GM19467 (cell line): Measurements from ENCODE around the gene PTPN11.

Experiments used
- ATAC-seq: cut with Tn5 transposase; IDR thresholded peaks from one replicate; pipeline ENCODE4 v1.9.1; 2021; ENCODE audit warnings: mild to moderate bottlenecking, moderate library complexity; ENCODE audit not compliant: unreplicated experiment

Gene PTPN11

DNA sequence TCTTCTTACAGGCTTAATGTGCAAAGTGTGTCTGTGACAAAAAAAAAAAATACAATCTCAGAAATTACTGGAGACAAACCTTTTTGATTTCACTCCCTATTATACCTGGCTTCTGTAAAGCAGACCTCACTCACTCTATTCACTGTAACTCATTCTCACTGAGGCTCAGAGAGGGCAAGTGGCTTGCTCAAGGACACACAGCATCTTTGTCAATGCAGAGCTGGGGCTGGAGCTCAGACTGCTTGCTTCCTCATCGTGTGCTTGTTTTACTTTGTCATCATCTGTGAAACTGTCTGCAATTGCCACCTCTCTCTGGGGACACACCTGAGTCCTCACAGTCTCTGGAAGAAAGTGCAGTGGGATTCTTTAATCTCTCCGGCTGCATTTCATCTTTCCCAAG is 120.0 kb downstream of the PTPN11 start:
- ATAC-seq = no peak

DNA sequence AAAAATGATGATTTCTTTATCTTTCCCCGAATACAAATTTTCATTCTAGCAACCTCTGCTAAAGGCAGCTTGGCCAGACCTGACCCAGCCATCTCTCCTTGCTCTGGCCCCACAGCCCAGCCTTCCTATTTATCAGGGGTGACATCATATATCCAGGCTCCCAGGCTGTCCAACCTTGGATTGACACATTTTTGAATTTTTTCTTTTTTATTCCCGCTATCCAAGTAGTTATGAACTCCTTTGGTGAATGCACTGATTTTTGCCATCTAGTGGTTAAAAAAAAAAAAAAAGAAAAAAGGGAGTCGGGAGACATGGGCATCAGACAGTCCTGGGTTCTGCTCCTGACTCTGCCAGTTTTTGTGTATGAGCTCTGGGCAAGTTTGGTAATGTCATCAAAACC is 120.5 kb downstream of the PTPN11 start:
- no peak for ATAC-seq

DNA sequence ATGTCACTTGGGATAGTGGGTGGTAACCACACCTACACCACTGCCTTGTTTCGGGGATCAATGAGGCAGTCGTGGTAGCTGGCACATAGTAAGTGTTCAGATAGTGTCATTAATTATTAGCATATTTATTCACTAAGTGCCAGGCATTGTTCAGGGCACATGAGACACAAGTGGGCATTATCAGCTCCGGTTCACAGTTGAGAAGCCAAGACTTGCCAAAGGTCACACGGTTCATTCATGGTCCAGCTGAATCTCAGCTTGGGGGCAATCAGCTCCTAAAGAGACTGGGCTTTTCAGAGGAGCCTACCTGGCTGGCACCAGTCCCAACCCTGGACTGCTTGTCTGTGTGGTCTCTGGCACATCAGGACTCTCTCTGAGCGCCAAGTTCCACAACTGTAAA is 121.3 kb downstream of the PTPN11 start:
- no peak for ATAC-seq

DNA sequence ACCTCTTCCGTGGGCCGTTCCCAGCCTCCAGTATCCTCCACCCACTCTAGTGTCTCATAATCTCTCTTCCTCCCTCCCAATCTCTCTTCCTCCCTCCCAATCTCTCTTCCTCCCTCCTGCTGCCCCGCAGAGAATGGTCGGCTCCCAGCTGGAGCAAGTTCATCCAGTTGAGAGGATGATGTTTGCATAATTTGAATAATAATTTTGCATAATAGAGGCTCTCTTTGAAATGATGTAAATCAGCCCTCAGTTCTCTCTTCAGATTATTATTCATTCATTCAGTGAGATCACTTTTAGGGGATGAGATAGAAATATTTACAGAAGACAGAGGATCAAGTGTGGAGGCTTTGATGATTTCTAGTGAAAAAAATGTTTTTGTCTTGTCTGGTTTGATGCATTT is 125.0 kb downstream of the PTPN11 start:
- no peak for ATAC-seq

DNA sequence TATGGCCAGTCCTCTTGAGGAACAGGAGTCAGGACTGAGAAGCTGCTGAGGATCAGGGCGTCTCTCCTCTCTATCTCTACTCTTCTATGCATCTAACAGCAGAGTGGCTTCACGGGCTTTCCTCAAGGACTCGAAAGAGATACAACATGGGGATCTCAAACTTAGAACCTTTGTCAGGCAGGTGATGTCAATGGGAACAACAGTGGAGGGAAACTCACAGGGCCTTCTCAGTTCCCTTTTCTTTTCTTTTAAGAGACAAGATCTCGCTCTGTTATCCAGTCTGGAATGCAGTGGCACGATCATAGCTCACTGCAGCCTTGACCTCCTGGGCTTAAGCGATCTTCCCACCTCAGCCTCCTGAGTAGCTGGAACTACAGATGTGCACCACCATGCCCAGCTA is 127.6 kb downstream of the PTPN11 start:
- no peak for ATAC-seq

DNA sequence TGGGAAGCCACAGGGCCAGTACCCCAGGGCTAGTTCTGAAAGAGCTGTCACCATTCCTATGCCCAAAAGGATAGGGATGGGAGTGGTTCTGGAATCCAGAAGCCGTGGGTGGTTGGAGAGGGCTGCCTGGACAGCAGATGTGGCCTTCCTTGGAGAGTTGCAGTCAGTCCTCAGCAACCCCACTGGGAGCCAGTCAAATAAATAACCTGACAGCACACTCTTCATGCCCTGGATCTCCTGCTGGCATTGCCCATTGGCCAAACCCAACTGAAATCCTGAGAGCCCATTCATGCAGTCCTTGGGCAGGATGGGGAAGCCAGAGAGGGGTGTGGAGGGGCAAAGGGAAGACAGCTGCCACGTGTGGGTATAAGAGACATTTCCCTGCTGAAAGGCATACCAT is 128.2 kb downstream of the PTPN11 start:
- ATAC-seq = no peak

DNA sequence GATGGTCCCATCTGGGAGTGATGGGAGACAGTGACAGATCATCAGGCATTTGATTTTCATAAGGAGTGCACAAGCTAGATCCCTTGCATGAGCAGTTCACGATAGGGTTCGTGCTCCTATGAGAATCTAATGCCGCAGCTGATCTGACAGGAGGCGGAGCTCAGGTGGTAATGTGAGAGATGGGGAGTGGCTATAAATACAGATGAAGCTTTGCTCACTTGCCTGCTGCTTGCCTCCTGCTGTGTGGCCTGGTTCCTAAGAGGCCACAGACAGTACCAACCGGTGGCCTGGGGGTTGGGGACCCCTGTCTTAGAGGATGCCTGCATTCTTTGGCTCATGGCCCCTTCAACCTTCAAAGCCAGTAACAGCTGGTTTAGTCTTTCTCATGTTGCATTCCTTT is 130.3 kb downstream of the PTPN11 start:
- ATAC-seq = no peak

DNA sequence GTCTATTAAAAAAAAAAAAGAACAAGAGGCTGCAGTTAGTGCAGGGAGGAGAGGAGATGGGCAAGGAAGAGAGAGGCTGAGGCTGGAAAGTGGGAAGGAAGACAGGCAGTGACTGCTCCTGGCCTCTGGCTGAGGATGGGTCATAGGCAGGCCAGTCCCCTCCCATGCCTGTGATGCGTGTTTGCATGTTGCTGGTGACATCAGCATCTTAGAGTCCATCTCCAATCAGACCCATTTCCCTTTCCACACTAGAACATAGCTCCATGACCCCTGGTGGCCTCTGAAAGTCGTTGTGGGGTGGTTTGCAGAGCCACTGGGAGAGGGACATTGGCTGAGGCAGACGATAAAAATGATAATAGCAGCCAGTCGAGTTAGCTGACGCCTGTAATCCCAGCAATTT is 132.9 kb downstream of the PTPN11 start:
- ATAC-seq = no peak

DNA sequence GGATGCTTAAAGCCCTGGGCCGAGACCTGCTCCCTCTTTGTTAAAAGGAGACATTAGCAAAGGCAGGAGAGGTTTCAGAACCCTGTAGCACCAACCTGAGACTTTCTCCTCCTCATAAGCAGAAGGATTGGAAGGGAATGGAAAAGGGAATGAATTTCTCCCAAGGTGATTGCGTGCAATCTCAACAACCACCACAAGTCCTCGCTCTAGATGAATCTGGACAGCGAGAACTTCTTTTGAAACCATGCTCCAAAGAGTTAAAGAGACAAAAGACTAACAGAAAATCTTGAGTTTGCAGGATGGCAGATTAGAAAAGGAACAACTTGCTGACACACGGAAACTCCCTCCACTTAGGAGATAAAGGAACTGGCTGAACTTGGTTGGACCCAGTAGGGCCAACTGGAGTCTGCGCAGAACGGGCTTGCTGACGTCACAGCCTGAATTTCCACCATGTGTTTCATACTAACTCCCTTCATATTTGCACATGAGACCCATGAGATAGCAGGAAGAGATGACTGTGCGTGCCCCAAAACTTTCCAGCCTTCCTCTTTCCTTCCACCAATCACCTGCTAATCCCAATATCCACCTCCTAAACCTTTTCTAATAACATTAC is 137.0 kb downstream of the PTPN11 start:
- no peak for ATAC-seq

DNA sequence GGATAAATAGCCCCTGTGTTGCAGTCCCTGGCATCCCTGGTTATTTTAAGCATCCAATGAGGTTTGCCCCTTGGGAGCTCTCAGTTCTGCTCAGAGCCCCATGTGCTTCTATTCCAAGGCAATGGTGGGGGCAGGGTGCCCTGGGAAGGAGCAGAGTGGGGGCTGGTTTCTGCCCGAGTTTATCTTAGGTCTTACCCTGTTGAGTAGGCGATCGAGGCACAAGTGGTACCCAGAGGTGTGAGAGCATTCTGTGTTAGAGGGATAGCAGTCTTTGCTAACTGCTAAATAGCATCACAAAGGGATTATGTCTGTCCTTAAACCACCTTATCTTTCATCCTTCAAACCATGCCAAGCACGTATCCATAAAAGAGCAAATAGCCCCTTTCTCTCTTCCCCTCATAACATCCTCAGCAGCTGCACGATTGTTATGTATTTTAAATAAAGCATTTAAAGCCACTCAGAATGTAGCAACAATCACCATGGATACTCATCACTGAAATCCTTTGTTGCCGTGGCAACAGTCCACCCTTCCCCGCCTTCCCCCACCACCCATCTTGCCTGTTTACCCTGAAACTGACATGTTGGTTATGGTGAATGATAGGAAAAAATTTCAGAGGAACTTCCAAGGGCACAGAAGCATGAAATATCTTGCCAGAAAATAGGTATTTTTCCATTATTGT is 139.3 kb downstream of the PTPN11 start:
- no peak for ATAC-seq
